Measurements from ENCODE around the gene KDM4B.

DNA sequence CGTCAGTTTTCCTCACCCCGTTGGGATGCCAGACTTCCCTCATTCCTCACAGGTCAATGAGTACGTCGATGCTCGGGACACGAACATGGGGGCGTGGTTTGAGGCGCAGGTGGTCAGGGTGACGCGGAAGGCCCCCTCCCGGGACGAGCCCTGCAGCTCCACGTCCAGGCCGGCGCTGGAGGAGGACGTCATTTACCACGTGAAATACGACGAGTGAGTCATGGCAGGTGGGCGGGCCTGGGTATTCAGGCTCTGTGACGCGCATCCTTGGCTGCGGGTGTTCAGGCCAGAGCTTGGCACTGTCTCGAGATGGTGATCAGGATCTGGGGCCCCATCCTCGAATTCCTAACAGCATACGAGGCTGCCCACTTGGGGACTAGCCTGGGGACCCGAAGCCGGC is 38.2 kb upstream of the KDM4B start:
- TF ChIP-seq RAD21 (IDR thresholded peaks at IDR 0.05; ENCODE audit: low read length): no peak
- TF ChIP-seq EP300 (IDR thresholded peaks at IDR 0.05; ENCODE audit: borderline replicate concordance in 1 of 2, low read depth in 1 of 2, low read length in 1 of 2): no peak
- no peak for TF ChIP-seq EZH2phosphoT487 (IDR thresholded peaks at IDR 0.05; ENCODE audit: borderline replicate concordance, low read depth)
- TF ChIP-seq, protein P1, sequence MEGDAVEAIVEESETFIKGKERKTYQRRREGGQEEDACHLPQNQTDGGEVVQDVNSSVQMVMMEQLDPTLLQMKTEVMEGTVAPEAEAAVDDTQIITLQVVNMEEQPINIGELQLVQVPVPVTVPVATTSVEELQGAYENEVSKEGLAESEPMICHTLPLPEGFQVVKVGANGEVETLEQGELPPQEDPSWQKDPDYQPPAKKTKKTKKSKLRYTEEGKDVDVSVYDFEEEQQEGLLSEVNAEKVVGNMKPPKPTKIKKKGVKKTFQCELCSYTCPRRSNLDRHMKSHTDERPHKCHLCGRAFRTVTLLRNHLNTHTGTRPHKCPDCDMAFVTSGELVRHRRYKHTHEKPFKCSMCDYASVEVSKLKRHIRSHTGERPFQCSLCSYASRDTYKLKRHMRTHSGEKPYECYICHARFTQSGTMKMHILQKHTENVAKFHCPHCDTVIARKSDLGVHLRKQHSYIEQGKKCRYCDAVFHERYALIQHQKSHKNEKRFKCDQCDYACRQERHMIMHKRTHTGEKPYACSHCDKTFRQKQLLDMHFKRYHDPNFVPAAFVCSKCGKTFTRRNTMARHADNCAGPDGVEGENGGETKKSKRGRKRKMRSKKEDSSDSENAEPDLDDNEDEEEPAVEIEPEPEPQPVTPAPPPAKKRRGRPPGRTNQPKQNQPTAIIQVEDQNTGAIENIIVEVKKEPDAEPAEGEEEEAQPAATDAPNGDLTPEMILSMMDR (IDR thresholded peaks at IDR 0.05): no peak
- TF ChIP-seq POLR2AphosphoS5 (IDR thresholded peaks at IDR 0.05; ENCODE audit: low read depth, low read length): no peak
- no peak for TF ChIP-seq RXRA (IDR thresholded peaks at IDR 0.05; ENCODE audit: borderline replicate concordance, low read depth)
